NCI-H1436 treated with DMSO at 0.1 percent for 48 hours (cell line): ENCODE results near the gene MRPS34.

ENCODE experiments used
- DNase-seq: peaks from one replicate; lab custom pipeline; 2025; lab: John Stamatoyannopoulos, UW

Gene MRPS34

DNA sequence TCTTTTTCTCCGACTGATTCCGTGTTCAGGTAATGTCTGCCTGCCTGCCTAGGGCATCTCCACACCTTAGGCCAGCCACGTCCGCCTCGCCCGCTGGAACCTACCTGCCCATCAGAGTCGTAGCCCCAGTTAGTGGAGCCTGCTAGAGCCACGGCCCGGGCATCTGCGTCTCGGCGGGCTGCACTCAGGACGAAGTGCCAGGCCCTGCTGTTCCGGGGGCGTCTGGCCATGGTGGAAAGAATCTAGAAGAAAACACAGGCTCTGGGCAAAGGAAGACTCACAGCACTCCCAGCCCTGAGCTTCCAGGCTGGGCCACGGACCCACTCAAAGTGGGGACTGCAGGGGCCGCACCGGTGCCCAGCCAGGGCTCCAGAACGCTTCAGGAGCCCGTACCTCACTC, 8.3 kb upstream of the MRPS34 start:
- DNase-seq = no peak

DNA sequence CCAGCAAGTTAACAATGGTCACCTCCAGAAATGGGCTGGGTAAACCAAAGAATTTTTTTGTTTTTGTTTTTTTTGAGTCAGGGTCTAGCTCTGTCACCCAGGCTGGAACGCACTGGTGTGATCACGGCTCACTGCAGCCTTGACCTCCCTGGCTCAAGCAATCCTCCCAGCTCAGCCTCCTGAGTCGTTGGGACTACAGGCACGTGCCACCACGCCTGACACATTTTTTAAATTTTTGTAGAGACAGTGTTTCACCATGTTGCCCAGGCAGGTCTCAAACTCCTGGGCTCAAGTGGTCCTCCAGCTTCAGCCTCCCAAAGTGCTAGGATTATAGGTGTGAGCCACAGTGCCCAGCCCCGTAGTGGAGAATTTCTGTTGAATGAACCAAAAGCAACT, 7.7 kb upstream of the MRPS34 start:
- DNase-seq = no peak

DNA sequence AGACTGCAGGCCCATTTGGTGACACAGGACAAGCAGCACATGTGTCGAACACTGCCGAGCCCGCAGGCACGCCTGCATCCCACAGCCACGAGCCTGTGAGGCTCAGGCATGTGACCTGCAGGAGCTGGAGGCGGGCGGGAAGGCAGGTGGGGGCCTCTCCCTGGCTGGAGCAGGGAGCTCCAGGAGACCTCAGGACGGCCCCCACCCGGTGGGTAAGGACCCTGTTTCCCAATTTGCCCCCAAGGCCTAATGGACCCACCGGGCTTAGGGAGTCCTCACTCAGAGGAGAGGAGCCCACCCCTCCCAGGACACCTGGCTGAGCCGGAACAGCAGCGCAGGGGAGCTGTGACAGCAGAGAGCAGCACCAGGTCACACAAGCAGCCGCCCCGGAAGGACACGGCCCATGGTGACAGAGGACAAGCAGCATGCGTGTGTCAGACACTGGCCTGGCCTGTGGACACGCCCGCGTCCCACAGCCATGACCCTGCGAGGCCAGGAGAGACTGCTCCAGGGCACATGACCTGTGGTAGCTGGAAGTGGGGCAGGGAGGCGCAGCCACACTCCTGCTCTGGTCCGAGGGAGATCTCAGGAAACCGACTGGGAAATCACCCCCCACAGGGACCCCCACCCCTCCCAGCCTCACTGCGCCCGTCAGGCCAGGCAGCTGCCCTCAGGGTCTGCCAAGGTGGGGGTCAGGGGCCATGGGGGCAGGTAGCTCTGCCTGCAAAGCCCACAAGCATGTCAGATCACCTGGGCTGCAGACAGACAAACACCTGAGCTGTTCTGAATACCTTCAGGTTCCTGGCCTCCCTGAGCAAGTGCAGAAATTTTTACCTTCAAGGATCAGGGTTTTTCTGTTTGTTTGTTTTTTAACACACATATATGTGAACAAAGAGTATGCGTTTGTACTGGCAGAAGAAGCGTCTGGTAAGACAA, 7.1 kb upstream of the MRPS34 start:
- DNase-seq = no peak

DNA sequence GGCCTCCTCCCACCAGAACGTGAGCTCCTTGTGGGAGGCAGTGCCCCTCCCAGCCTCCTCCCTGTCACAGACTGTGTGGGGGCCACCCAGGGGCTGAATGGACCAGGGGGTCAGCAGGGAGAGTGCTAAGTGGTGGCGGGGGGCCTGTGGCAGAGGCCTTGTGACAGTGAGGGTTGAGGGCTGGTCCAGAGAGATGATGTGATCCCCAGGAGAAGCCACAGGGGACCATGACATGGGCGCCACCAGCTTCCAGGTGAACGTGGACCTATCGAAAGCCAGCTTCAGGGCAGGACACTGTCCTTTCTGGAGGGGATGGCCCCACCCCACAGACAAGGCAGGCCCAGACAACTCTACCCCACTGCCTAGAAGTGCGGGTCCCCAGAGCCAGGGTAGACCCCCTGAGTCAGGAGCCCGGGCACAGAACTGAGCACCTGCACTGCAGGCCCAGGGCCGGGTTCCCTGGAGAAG, 6.3 kb upstream of the MRPS34 start:
- no peak for DNase-seq

DNA sequence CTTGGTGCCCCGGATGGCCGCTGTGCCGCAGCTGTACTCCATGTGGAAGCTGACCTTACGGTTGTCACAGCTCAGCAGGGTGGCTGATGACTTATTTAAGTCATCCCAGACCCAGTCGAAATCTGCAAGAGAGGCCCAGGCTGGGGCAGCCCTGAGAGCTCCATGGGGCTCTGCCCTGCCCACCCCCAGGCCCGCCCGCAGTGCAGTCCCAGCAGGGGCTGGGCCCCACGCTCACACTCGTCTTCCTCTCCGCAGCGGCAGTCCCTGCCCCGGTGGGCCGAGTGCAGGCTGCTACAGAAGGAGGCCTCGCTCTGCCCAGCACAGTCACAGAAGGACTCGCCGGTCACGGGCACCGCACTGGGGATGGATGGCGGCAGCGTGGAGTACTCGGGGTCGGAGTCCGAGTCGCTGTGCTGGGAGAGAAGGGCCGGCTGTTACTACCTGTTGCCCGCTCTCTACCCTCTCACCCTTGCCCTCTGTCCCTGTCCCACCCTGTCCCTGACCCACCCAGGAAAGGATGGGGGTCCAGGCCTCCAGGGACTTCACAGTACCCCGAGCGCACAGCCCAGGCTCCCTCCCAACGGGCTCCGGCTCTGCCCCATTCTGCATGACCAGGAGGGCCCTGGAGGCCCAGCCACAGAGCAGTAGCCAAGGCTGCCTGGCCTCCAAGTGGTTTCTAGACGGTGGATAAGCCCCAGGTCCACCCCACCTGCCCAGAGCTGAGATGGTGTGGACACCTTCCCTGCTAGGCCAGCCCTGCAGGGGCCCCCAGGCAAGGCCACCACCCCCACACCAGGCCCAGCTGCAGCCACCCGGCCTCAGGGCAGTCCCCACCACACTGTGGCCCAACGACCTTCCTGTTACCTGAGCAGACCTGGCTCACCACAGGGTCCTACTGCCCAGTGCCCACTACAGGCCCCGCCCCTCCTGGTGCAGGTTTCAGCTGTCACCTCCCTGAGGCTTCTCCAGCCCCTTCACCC, 5.6 kb upstream of the MRPS34 start:
- DNase-seq = no peak

DNA sequence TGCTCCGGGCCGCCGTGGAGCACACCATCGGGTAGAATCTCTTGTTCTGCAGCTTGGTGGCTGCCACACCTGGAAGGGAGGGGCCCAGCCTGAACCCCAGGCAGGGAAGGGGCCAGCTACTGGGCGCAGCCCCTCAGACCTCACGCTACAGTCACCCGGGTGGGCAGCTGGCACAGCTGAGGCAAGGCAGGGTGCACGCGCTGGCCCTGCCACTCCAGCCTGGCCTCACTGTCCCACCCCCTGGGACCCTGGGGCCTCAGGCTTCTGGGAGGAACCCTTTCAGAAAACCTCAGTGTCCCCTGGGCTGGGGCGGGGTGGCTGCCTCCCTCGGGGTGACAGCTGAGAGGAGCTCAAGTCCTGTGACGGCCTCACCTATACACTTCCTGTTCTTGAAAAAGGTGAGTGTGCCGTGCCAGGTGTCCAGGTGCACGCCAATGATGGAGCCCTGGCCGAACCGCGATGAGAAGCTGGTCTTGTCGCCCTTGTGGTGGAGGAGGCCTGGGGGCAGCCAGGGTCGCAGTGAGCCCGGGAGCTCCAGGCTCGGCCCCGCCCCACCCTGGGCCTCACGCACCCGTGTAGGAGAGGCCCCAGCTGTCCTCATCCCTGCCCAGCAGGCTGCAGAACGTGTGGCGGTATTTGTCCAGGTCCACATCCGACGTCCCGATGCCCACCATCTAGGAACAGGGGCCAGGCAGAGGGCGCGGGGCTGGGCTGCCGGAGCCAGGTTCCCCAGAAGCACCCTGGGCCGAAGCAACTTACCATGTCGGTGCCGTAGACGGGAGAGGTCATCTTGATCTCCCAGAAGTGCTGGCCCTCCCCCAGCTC, 4.7 kb upstream of the MRPS34 start:
- no peak for DNase-seq

DNA sequence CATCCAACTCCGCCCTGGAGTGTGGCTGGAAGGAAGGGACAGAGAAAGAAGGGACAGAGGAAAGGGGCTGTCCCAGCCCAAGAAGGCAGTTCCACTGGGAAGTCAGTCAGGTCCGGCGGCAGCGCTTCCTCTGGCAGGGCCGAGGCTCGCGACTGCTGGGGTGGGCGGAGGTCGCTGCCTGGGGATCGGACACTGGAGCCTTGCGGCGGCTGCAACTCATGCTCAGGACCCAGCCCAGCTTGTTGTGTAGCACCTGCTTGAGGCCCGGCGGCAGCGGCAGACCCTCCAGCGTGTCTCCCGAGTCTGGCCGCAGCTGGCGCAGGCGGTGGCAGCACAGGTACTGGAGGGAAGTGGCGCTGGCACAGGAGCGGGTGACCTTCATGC, 4.0 kb upstream of the MRPS34 start:
- DNase-seq = no peak

DNA sequence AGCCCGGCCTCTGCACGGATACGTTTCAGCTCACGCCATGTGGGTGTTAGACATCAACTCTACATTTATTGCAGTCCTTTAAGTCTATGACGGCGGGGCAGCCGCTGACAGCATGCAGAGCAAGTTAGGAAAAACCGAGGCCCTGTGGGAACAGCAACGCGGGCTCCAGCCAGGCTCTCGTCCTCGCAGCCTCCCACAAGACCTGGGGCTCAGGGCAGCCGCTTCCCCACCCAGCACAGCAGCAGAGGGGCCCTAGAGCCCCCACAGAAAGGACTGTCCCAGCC, 3.7 kb upstream of the MRPS34 start:
- no peak for DNase-seq

DNA sequence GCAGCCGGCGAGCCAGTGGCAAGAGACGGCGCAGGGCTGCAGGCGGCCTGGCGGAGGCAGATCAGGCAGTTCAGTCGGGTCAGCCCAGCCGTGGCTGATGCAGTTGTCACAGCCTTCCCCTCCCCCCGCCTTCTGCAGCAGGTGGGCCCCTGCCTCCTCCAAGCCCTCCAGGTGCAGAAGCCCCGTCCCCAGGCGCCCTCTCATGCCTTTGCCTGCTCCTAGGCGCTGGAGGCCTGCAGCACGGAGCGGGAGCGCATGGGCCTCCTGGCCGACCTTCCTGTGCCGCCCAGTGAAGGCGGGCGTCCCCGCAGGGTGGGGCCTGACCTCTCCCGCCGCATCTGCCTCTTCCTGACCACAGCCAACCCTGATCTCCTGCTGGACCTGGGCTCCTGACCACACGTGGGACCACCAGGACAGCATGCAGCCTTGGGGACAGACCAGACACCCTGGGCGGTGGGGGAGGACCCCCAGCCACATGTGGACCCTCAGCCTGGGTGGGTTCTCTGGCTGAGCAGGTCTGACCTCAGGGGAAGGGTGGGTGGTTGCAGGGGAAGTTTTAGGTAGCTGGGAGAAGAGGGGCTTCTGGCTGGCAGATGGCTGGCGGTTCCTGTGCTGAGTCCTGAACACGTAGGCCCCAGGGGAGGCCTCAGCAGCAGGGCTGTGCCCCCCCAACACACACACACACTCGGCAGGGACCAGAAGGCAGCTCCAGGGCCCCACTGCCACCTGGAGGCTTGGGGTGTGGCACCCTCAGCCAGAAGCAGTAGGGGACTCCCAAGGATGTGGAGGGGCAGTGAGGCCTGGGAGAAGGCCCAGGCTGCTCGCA, 3.1 kb upstream of the MRPS34 start:
- DNase-seq = no peak

DNA sequence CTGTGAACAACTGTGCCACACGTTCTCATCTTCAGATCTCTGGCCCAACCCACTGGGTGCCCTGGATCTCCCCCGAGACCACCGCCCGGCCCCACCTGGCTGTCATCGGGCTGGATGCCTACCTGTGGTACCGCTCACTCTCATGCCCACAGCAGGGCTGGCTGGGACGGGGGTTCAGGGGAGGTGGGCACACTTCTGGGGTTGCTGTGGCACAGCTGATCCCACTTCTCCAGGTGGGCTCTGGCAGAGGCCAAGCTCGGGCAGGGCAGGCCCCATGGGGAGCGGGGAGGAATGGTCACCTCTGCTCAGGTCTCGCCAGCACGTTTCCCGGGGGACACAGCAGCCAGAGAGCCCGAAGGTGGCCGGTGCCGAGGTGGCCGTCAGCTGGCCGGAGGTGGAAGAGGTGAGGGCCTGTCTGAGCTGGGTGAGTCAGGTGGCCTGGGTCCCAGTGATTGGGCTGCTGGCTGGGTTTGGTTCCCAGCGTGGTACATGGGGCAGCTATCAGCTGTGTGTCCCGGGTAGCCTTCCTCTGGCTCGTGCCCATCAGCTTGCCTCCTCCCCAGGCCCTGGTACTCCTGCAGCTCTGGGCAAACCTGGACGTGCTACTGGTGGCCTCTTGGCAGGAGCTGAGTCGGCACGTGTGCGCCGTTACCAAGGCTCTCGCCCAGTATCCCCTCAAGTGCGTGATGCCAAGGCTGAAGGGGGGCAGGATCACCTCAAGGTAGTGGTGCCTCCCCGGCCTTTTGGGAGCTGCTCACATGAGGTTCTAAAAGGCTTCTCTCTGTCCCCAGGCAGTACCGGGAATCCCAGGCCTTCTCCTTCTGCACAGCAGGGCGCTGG, 2.3 kb upstream of the MRPS34 start:
- DNase-seq = no peak

DNA sequence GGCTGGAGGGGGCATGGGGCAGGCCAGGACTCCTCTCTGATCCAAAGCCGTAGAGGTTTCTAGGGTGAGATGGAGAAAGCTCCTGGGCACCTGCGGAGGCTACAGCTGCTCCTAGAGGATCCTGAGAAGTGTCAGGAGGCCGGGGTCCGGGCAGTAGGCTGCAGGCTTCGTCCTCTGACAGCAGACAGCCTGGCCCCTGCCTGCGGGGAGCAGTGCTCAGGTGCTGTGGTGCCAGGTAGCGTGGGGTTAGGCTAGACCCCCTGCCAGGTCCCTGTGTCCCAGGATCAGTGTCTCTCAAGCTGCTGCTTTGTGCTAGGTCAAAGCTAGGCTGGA, 1.5 kb upstream of the MRPS34 start:
- no peak for DNase-seq

DNA sequence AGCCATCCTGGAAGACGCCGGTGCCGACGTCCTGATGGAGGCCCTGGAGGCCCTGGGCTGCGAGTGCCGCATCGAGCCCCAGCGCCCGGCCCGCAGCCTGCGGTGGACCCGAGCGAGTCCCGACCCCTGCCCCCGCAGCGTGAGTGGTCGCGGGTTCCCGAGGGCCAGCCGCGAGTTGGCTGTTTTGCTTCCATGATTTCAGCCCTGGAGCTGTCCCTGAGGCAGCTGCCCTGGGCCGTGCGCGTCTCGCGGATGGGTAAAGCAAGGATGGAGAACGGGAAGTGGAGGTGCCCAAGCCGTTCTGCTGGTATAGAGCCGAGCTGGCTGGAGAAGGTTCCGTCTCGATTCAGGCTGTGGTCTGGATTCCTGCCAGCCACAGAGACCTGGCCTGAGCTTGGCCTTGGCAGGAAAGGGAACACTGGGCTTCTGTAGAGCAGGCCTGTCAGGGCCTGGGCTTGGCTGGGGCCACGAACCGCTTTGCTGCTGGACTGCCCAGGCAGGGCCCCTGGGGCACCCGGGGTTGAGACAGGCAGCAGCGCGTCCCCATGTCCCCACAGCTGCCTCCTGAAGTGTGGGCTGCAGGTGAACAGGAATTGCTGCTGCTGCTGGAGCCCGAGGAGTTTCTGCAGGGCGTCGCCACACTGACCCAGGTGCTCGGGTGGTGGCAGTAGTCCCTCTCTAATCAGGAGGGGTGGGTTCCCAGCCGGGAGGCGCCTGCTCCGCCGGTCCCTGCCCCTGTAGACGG, 941 bp upstream of the MRPS34 start:
- DNase-seq = no peak

DNA sequence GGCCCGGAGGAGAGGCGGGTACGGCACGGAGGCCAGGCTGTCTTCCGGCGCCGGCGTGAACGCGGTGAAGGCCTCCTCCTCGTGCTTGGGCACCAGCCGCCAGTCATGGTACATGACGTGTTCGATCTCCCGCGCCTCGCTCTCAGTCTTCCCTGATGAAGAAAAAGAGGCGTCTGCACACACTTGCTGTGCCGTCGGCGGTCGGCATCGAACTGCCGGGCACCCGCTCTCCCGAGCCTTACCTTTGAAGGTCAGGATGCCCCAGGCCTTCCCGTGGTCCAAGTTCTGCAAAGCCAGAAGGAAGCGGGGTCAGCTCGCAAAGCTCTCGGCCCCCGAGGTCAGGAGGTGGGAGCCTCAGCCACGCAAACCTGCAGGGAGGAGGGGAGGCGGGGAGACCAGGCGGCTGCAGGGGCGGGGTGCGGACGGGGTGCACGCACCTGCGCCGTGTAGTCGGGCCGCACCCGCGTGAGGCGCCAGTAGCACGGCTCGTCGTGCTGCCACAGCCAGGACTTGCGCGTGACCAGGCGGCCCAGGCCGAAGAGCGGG, 499 bp downstream of the MRPS34 start, which contains the start of gene EME2:
Gene EME2, plus strand, starts transcription at position 449 of the 546 bp plus-strand sequence. CDS start 418 bp downstream, outside the sequence.
- DNase-seq = no peak

DNA sequence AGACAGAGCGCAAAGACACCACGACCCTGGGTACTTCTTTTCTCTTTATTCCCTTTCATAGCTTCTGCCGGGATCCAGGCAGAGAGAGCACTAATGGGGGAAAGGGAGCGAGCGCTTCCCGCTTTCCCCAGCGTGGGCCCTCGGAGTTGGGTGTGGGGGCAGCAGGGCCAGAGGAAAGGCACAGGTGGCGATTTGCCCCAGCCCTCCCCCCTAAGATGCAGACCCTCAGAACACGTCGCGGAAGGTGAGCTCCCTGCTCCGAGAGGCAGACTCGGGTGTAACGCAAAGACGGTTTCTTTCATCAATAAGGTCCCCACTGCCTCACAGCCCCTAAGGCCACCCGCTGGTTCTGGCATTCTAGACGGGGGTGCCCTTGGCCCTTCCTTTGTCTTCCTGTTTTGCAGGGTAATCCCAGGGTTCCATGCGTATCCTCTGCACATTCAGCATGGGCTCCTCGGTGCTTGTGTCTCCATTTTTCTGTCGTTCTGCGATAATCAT, 1.0 kb downstream of the MRPS34 start:
- no peak for DNase-seq

DNA sequence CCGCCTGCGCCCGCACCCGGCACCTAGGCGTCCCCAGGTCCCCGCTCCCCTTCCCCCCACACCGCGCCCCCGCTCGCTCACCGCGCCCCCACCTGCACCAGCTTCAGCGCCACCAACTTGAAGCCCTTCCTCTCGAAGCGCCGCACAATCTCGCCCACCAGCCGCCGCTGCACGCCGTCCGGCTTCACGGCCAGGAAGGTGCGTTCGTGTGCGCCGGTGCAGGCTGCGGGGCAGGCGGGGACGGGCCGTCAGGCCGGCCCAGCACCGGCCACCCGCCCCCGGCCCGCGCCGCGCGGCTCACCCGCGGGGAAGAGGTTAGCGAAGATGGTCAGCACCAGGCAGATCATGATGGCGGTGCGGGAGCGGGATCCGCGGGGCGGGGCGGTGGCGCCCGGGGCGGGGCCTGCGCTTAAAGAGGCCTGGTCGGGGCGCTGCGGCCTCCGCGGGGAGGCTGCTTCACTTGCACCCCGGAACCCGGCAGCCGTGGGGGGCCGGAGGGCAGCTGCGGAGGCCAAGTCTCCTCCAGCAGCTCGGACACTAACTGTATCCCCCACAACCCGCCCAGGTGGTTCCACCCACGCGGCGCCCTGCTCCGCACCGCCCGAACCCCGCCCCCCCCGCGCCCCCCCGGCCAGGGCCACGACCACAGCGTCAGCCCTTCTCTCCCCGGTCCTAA, 1.6 kb downstream of the MRPS34 start, which contains the start of gene NME3:
Gene NME3, minus strand, starts transcription at position 356 of the 676 bp plus-strand sequence. Its CDS starts 9 bp downstream, at position 347.
- DNase-seq = no peak

DNA sequence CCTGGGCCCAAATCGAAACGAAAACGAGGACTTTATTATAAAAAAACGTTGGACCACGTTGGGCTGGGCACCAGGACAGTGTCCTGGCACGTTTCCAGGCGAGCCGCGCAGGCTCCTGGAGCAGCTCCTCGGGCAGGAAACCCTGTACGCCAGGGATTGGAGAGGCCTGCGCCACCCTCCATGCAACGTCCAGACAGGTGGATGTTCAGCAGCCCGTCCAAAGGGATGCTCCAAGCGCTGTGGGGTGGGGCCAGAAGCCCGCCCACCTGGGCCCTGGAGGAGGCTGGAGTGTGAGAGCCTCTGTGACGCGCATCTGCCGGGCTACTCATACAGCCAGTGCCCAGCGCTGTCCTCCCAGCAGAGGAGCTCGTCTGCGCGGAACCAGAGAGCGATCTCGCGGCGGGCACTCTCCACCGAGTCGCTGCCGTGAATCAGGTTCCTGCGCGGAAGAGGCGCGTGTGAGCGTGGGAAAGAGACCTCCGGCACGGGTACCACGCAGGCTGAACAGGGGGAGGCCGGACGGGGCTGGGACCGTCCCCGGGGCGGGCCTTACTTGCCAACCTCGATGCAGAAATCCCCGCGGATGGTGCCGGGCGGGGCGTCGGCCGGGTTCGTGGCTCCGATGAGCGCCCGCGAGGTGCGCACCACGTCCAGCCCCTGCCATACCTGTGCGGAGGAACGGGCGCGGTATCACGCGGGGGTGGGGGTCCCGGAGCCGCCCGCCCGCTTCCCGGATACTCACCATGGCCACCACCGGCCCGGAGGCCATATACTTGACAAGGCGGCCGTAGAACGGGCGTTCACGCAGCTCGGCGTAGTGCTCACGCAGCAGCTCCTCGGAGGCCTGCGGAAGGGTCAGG, 2.4 kb downstream of the MRPS34 start:
- DNase-seq = no peak
